OCI-LY3 (cell line): ENCODE measurements around the gene AGBL1.

Source experiments
- H2AFZ ChIP-seq: fragments of 200-600, 300-600 bp; shearing (Covaris generic); 2 replicates; pipeline ENCODE4 v1.6.0; 2014; ENCODE audit warnings: antibody characterized with exemption, low read depth, low read length
- H3K27ac ChIP-seq: fragments of 200-600, 300-600 bp; sonication (generic); 2 replicates; pipeline ENCODE4 v1.5.1; 2014; ENCODE audit warnings: mild to moderate bottlenecking, low read length, moderate library complexity, mixed read lengths
- H3K27me3 ChIP-seq: fragments of 200-600, 300-600 bp; sonication (generic); 2 replicates; pipeline ENCODE4 v1.6.1; 2014; ENCODE audit warnings: low read depth, low read length, mixed read lengths
- H3K36me3 ChIP-seq: fragments of 200-600, 300-600 bp; sonication (generic); replicated peaks from 2 replicates; pipeline ENCODE3; 2014; ENCODE audit warnings: low read depth, low read length, mixed read lengths
- H3K4me1 ChIP-seq: fragments of 300-600, 200-600 bp; sonication (generic); 2 replicates; pipeline ENCODE4 v1.6.1; 2014; ENCODE audit warnings: low read length, mixed read lengths
- H3K4me2 ChIP-seq: fragments of 200-600, 300-600 bp; sonication (generic); 2 replicates; pipeline ENCODE4 v1.6.1; 2014; ENCODE audit warnings: low read length, mixed read lengths
- H3K4me3 ChIP-seq: fragments of 300-600, 200-600 bp; sonication (generic); 2 replicates; pipeline ENCODE4 v1.5.1; 2014; ENCODE audit warnings: antibody characterized with exemption, mild to moderate bottlenecking, low read length, moderate library complexity
- H3K79me2 ChIP-seq: fragments of 300-600, 200-600 bp; shearing (Covaris generic); 2 replicates; pipeline ENCODE4 v1.6.1; 2014; ENCODE audit warnings: mild to moderate bottlenecking, low read length, mixed read lengths
- H3K9ac ChIP-seq: fragments of 300-600, 200-600 bp; shearing (Covaris generic); 2 replicates; pipeline ENCODE4 v1.6.0; 2014; ENCODE audit warnings: mild to moderate bottlenecking, low read length, moderate library complexity
- H3K9me3 ChIP-seq: fragments of 200-600, 300-600 bp; shearing (Covaris generic); 2 replicates; pipeline ENCODE4 v1.6.1; 2014; ENCODE audit warnings: low read length, mixed read lengths; ENCODE audit not compliant: insufficient read depth
- H4K20me1 ChIP-seq: fragments of 200-600, 300-600 bp; sonication (generic); 2 replicates; pipeline ENCODE4 v1.6.1; 2016; ENCODE audit warnings: low read length, mixed read lengths; ENCODE audit not compliant: insufficient read depth
- EZH2phosphoT487 ChIP-seq: fragments of 200-600 bp; shearing (Covaris generic); IDR thresholded peaks from 2 replicates; pipeline ENCODE4 v1.6.1; 2018; ENCODE audit warnings: antibody characterized with exemption, mixed run types, low read depth
- TF ChIP-seq, protein P1 (sequence below): fragments of 200-600, 300-600 bp; sonication (generic); IDR thresholded peaks from 2 replicates; pipeline ENCODE4 v1.5.1; 2014; ENCODE audit warnings: antibody characterized with exemption, low read length, low read depth

Gene AGBL1

DNA sequence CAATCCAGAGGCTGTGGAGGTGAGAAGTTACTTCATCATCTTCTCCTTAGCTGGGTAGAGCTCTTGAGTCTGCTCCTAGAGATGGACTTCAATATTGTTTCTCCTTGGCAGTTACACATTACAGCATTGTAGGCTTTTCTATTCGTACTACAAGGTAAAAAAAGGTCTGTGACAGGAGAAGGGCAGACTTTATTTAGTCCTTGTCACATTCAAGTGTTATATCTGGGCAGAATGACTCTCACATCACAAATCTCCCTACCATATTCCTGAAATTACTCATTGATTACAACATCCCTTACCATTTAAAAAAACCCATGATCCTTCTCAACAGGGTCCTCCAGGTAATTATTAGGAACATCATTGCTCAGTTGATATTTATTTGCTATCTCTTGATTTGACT is 75.0 kb downstream of the AGBL1 start:
- TF ChIP-seq, protein P1, sequence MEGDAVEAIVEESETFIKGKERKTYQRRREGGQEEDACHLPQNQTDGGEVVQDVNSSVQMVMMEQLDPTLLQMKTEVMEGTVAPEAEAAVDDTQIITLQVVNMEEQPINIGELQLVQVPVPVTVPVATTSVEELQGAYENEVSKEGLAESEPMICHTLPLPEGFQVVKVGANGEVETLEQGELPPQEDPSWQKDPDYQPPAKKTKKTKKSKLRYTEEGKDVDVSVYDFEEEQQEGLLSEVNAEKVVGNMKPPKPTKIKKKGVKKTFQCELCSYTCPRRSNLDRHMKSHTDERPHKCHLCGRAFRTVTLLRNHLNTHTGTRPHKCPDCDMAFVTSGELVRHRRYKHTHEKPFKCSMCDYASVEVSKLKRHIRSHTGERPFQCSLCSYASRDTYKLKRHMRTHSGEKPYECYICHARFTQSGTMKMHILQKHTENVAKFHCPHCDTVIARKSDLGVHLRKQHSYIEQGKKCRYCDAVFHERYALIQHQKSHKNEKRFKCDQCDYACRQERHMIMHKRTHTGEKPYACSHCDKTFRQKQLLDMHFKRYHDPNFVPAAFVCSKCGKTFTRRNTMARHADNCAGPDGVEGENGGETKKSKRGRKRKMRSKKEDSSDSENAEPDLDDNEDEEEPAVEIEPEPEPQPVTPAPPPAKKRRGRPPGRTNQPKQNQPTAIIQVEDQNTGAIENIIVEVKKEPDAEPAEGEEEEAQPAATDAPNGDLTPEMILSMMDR, result no peak
- TF ChIP-seq EZH2phosphoT487, result no peak
- peaks cover 15% of the 10 kb centered on the region; the same call in 1 of the 2 replicates for H3K27me3 ChIP-seq
- no peak overlapping the region for H3K27ac ChIP-seq
- H4K20me1 ChIP-seq, result no peaks in the 10 kb centered on the region
- no peaks in the 10 kb centered on the region for H3K4me1 ChIP-seq
- H3K4me2 ChIP-seq, result no peak overlapping the region
- no peak overlapping the region for H2AFZ ChIP-seq
- H3K9me3 ChIP-seq, result no peaks in the 10 kb centered on the region
- H3K4me3 ChIP-seq, result no peak overlapping the region
- H3K79me2 ChIP-seq, result no peaks in the 10 kb centered on the region
- H3K9ac ChIP-seq, result no peak overlapping the region
- no peaks in the 10 kb centered on the region for H3K36me3 ChIP-seq

DNA sequence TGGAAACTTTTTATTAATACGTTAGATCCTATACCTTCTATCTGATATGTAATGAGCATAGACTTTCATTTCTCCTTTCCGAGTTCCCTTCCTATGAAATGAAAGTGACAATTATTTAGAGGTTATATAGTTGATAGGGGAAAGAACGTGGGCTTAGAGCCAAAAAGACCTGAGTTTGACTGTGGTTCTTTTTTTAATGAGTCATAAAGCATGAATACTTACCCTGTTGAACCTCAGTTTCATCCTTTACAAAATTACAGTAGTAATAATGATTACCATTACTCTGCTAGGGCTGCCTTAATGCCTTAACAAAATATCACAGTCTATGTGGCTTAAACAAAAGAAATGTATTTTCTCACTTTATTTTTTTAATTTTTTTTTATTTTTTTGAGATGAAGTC is 75.9 kb downstream of the AGBL1 start:
- no peaks in the 10 kb centered on the region for H3K4me1 ChIP-seq
- H3K4me2 ChIP-seq, result no peak overlapping the region
- H4K20me1 ChIP-seq, result no peaks in the 10 kb centered on the region
- peaks cover 16% of the 10 kb centered on the region; the same call in 1 of the 2 replicates for H3K27me3 ChIP-seq
- no peaks in the 10 kb centered on the region for H3K79me2 ChIP-seq
- no peaks in the 10 kb centered on the region for H3K9me3 ChIP-seq
- H2AFZ ChIP-seq, result no peak overlapping the region
- no peak overlapping the region for H3K9ac ChIP-seq
- H3K36me3 ChIP-seq, result no peaks in the 10 kb centered on the region
- H3K27ac ChIP-seq, result no peak overlapping the region
- no peak overlapping the region for H3K4me3 ChIP-seq
- TF ChIP-seq, protein P1, result no peak
- TF ChIP-seq EZH2phosphoT487, result no peak

DNA sequence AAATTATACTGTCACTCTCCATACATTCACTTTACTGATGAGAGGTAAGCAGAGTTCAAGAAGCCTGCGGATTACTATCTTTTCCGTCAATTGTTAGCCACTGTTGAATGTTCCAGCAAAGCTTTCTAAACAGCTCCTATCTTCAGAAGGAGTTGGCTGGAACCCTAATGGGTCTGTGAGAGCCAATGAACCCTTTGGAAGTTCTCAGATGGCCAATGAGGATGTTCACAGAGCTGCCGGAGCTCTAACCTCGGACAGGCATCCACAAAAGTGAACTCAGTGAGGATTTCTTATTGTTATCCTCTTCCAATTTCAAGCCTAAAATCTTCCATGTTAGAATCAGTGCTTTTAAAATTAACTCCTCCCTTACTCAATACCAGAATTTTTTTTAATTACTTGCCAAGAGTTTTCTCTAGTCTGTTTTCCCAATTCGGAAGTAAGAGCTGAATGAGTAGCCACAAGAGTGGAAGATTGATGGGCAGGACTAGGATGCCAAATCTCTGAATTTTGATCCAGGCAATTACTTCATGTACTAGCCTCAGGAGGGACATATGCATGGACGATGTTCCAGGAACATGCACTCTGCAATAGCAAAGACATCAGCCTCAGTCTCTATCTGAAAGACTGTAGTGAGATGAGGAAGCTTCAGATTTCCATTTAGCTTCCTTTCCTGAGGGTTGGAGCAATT is 78.1 kb downstream of the AGBL1 start:
- H3K36me3 ChIP-seq, result no peaks in the 10 kb centered on the region
- no peak overlapping the region for H3K4me2 ChIP-seq
- H3K27me3 ChIP-seq, result peaks cover 25% of the 10 kb centered on the region; the same call in 1 of the 2 replicates
- no peaks in the 10 kb centered on the region for H4K20me1 ChIP-seq
- no peak overlapping the region for H2AFZ ChIP-seq
- TF ChIP-seq, protein P1, result no peak
- no peak for TF ChIP-seq EZH2phosphoT487
- H3K9me3 ChIP-seq, result no peaks in the 10 kb centered on the region
- H3K27ac ChIP-seq, result no peak overlapping the region
- no peaks in the 10 kb centered on the region for H3K4me1 ChIP-seq
- H3K9ac ChIP-seq, result no peak overlapping the region
- no peak overlapping the region for H3K4me3 ChIP-seq
- no peaks in the 10 kb centered on the region for H3K79me2 ChIP-seq

DNA sequence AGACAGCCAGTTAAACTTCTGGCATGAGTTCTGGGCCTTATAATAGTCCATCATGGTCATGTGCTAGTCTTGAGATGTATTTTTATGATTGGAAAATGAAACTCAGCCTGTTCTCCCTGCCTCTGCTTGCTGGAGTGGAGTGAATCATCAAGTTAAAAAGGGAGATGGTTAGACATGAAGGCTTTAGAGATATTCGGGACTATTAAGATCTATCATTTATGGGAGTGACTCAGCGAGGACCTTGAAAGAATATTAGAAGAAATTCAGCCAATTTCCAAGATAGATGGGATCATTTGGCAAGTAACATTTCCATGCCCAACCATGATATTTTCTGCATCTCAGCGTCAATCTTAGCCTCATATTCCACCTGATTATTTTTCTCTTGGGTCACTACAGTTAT is 79.8 kb downstream of the AGBL1 start:
- no peaks in the 10 kb centered on the region for H4K20me1 ChIP-seq
- H3K27ac ChIP-seq, result no peak overlapping the region
- no peak overlapping the region for H3K4me3 ChIP-seq
- H3K79me2 ChIP-seq, result no peaks in the 10 kb centered on the region
- H3K9me3 ChIP-seq, result no peaks in the 10 kb centered on the region
- H3K9ac ChIP-seq, result no peak overlapping the region
- no peak overlapping the region for H3K4me2 ChIP-seq
- H3K4me1 ChIP-seq, result no peaks in the 10 kb centered on the region
- no peak for TF ChIP-seq EZH2phosphoT487
- TF ChIP-seq, protein P1, result no peak
- H3K36me3 ChIP-seq, result no peaks in the 10 kb centered on the region
- H3K27me3 ChIP-seq, result peaks cover 26% of the 10 kb centered on the region; the same call in 1 of the 2 replicates
- H2AFZ ChIP-seq, result no peak overlapping the region
